Globus pallidus (tissue), 1 donor: Measurements from ENCODE around the gene PLXNA2.

Experiments used
- DNase-seq: peaks from one replicate; pipeline ENCODE4 v3.0.0-alpha.2; 2015; ENCODE audit warnings: low spot score

The PLXNA2 gene

DNA sequence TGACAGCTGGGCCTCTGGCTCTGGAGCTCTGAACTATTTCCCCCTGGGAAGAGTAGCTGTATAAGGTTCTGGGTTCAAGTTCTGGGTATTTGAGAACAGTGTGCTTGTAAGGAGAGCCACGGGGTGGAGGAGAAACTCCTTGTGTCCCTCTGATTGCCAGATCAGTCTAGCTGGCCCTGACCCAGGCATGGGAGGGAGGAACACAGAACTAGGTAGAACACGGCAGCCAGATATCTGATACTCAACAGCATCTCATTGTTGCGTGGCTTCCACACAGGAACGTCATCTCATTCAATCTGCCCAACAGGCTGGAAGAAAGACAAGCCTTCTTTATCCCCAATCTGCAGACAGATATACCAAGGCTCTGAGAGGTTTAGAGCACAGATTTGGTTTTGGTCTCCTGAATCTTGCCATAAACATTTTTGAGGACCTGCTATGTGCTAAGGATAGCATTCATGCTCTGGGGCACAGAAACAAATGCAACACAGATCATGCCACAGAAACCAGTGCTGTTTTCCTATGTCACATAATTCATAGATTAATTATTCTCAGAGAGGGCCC is 83.8 kb downstream of the PLXNA2 start:
- no peak for DNase-seq

DNA sequence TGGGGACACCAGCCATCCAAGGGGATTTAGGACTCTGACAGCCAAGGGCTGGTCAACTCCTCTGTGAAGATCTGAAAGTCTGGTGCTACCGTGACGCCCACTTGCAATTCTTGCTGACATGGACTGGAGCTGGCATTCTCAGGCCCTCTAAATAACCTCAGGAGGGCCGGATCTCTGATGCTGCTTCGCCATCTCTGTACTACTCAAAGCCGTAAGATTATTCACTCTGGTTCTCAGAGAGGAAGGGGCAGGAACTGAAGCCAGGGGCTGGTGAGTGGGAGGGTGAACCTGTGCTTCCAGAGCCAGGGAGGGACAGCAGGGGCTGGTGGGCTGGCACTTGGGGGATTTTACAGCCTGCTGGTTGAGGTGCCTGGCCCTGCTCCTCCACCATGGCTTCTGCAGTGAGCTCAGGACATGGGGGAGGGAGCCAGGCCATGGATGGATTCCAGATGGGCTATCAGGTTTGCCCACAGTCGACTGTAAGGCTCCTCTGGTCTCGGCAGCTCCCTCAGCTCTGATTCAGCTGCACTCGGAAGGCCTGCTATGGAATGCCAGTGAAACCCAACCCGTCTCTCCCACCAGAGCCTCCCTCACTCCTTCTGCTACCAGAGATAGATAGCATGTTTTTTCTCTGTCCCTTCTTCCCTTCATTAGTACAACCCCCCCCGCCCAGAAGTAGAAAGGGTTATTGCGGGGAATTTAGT is 84.5 kb downstream of the PLXNA2 start:
- DNase-seq = no peak

DNA sequence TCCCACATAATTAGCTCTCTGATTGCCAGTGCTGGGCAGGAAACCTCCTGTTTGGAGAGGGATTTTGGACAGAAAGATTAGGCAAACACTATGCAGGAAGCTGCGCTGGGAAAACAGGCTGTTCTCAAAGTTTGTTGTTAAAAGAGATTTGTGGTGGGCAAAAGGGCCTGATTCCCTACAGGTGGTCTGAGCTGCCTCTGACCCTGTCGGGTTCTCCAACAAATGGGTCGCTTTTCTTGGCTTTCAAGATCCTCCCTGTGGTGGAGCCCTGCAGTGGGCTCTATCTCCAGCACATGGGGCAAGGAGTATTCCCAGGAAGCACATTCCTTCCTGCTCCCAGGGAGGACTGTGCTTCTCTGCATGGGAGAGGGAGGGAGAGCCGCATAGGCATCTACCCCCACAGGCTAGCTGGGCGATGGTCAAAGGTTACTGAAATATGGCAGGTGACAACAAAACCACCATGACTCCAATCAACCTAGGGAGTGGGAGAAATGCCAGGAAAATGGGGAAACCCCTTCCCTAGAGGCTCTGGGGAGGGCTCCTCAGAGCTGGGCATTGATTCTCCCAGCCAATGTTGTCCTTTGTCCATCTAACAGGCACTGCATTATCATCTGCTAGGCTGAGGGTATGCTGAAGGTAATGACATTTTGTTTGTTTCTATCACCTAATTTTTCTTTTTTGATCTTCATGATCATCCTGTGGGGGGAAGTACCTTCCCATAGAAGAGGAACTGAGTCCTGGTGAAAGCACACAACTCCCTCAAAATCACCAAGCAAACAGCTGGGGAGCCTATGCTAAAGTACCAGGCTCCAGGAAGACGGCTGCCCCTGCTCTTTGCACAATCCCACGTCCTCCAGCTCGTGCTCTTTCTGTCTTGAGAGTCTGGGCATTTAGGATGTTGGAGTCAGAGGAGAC is 85.3 kb downstream of the PLXNA2 start:
- DNase-seq = no peak

DNA sequence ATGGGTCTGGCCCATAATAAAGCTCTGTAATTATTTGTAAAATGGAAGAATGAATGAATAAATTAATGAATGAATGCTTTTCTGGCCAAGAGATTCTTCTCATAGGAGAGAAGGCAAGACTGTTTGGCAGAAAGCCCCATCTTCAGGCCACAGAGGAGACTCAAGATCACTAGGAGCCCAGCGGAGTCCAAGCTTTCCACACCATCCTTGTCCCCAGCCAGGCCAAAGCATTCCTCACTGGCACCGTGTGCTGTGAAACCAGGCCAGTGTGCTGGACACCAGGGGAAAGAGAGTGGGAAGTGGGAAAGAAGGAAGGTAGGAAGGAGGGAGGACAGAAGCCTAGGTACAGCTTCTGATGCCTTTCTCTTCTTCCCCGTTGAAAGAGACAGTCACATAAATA is 86.4 kb downstream of the PLXNA2 start:
- no peak for DNase-seq

DNA sequence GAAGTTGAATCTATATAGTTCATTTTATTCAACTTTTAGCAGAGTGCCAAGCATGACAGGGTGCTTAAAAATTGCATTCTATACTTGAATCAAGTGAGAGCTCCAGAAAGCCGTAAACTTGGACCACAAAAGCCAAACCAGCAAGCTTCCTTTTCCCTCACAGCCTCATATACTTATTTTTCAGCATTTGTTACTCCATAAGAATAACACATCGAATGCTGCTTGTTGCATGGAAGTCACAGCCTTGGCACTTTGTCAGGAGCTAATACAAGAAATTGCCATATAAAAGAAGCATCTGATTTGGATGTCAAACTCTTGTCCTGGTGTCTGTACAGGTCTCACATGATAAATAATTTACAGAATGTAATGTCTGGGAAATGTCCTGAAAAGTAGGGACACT is 87.4 kb downstream of the PLXNA2 start:
- no peak for DNase-seq

DNA sequence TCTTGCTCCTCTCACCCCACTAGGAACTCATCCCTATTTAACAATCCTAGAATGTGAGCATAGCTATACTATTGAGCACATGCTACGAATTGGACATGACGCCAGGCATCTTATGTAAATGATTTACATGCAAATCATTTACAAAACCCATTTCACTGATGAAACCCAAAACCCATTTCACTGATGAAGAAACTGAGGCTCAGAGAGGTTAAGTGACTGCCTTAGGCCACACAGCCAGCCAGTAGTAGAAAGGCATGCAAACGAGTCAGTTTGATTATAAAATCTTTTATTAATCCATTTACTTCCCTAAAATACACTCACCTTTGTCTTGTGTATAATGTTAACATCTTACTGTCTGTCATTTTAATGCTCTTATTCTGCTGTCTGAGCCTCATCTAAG is 87.9 kb downstream of the PLXNA2 start:
- DNase-seq = no peak

DNA sequence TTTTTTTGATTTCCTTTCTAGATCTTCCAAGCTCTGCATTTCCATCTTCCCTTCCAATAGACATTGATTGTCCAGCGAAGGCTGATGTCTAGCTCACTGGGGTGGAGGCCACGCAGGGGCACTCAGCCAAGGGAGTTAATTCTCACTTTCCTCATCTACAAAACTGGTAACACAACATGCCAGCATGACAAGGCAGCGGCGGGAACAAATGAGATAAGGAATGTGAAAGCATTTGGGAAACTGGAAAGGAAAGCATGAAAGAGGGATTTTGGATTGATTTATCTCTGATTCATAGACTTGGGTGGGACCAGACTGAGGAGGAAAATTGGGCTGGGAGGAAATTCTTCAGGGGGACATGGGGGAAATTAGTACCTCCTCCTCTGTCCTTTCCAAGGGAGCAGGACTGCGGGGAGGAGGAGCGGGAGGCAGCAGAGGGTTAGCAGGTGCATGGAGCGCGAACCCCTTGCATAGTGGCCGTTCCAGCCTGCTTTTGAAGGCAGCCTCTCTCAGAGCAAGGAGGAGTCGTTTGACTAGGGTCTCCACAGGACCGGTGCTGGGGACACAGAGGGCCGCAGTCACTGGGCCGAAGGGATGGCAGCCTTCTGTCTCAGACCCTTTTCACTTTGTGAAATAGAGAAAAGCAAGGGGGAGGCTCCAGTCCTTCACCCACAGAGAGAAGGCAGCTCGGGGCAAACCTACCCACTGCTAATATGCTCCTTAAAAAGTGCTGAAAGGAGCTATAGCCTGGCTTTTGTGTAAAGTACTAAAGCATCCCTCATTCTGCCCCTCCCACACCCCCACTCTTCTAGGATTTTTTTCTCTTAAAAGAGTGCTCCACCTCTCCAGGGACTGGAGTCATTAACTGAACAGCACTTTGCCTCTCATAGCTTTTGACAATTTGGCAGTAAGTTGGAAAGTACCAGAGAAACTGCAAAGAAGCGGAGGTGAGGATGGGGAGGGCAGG is 89.2 kb downstream of the PLXNA2 start:
- no peak for DNase-seq

DNA sequence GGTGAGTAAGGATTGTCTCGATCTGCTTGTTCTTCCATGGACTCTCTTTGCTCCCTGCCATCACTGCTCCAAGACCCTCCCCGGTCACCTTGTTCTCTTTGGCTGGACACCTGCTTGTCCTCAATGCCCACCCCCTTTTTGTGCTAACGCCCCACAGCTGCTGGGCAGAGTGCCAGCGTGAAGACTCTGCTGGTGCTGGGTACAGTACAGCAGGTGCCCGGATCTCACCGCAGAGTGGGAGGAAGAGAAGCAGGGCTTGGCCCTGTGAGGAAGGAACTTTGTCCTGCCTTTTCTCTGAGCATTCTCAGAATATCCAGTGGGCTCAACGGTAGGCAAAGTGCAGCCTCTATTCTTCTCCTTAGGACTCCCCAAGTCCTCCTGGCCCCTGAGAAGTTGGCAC is 90.1 kb downstream of the PLXNA2 start:
- no peak for DNase-seq

DNA sequence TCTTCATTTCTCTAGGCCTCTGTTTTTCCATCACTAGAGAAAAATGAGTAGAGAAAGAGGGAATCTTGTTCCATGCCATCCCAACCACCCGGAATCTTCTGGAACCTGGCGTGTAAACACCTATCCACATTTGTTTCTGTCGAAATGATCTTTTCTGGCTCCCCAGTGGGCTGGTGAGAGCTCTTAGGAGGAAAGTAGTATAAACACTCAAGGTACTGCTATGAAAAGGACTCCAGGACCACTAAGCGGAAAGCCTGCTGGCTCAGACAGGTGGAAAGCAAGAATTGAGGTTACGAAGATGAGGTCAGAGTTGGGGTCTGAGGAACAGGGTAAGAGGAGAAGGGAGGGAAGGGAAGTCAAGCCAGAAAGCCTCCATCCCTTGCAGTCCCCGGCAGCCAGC is 90.8 kb downstream of the PLXNA2 start:
- no peak for DNase-seq

DNA sequence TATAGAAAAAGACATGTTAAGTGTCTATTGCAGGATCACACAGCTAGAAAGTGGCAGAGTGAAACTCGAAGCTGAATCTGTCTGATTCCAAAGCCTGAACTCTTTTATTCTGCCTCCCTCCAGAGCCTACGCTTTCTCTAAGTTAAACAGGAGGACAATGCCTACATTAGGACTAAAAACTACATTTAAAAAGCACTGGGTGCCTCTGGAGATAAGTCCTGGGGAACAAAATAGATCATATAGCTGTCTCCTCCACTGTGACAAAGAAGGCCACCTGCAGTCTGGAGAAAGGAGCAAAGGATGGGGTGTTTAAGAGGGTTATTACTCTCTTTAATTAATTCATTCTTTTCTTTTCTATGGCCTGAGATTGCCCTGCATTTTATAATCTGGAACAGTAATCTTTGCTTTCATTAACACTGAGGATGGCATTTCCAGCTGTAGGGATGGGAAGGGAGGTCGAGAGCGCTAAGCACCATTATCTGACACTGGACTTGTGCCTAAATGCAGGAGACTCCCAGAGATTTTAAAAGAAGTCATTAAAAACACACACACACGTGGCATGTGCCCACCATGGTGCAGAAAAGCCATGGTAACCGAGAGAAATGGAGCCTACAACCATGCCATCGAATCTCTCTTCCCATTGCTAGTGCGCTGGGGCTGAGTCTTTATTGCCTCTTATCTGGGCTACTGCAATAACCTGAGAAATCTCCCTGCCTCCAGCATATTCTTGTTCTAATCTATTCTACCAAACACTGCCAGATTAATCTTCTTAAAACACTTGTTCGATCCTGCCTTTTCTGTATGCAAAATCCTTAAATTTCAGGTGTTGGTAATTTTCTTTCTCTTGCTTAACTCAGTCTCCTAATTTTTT is 92.2 kb downstream of the PLXNA2 start:
- no peak for DNase-seq

DNA sequence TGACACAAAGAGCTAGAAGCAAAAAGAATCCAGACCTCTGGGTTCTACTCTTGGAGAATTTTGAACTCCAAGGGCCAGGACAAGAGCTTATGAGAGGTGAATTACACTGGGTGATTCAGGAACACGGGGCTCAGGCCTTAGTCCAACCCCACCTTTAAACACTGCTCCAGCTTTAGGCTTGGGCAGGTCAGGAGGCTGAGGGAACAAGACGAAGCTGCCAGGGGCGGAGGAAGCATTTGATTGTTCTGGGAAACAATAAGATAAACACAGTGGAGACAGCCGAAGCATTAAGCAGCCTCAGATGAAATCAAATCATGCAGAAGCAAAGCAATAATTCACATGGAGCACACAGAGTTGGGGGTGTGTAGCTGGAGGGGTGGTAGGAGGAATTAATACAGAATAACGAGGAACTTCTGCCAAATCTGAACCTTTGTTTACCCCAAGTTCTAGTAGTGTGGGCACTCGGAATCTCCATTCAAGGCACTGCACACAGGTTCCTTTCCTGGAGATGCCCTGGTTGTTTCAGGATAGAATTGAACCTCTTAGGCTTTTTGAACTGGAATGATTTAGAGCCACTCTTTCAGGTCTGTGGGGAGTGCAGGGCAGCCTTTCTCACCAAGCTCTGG is 93.2 kb downstream of the PLXNA2 start:
- no peak for DNase-seq

DNA sequence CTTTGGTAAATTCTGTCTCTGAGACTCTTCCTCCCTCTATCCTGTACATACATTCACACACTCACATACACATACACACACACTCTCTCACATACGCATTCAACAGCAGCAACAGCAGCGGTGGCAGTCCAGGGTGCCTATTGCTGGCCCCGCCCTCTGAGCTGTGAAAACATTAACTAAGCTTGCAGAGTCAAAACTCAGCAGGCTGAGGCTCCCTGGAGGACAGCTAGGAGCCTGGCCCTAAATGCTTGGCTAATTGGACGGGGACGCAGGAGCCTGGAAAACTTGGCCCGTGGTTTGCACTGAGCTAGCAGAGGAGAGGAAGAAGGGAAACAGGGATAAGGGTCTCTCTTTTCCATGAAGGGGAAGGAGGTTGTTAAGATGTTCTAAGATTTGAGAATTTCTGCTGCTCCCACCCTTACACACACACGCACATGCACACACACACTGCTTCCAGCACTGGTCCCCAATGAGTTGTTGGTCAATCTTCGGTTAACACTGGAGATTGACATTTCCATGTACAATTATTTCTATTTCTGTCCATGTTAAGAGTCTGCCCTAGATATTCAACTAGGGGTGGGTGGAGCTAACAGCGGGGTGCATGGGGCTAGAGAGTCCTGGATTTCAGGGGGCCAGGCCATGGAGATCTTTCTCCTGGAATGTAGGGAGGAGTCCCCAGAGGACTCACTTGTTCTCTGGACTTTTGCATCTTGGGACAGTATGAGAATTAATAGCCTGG is 94.2 kb downstream of the PLXNA2 start:
- no peak for DNase-seq

DNA sequence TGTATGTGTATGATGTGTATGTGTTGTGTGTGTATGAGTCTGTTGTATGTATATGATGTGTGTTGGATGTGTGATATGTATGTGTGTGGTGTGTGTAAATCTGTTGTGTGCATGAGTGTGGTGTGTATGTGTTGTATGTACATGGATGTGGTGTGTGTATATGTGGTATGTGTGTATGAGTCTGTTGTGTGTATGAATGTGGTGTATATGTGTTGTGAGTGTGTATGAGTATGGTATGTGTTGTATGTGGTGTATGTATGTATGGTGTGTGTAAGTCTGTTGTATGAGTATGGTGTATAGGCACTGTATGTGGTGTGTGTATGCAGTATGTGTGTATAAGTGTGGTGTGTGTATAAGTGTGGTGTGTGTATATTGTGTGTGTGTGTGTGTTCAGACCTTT is 95.0 kb downstream of the PLXNA2 start:
- DNase-seq = no peak

DNA sequence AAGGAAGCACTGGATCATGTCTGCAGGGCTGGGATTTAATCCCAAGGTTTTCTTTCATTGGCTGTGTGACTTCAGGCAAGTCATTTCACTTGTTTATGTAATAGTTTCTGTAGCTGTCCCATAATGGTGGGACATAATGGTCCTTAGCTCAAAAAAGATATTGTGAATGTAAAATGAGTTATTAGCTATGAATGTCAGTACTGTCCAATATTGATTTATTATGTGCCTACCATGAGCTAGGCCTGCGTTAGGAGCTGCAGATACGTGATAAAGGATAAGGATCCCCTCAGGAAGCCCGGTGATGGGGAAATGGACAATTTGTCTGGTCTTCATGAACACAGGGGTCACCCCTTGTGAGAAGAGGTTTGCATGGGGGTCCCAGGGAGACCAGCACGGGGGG is 95.8 kb downstream of the PLXNA2 start:
- no peak for DNase-seq

DNA sequence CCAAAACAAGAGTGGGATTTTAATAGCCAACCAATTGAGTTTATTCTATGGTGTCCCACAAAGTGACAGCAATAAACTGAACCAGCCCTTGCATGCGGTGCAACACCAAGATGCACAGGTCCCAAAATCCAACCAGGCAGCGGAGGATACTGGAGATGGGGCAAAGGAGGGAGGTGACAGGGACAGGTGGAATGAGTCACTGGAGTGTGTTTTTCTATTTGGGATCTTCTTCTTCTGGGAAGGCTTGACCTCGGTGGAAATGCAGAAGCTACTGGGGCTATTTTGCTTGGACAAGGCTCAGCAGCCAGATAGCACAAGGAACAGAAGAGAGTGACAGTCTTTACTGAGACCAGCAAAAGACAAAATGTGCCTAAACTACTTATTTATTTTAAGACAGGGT is 97.5 kb downstream of the PLXNA2 start:
- DNase-seq = no peak

DNA sequence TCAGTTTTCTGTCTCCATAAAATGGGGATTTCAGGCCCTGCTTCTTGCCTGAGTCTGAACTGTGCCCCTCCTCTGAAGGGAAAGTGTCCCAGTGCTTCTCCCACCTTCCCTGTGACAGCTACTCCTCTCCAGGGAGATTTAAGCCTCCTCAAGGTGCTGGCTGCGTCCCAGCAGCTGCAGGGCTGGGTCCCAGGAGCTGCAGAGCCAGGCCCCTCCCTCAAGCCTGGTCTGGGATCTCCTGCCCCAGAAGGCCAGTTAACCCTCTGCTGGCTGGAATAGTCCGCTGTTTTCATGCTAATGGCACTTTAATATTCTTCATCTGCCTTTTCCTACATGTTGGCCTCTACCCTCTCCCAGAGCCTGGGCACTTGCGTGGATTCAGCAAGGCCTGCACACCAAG is 99.0 kb downstream of the PLXNA2 start:
- no peak for DNase-seq

DNA sequence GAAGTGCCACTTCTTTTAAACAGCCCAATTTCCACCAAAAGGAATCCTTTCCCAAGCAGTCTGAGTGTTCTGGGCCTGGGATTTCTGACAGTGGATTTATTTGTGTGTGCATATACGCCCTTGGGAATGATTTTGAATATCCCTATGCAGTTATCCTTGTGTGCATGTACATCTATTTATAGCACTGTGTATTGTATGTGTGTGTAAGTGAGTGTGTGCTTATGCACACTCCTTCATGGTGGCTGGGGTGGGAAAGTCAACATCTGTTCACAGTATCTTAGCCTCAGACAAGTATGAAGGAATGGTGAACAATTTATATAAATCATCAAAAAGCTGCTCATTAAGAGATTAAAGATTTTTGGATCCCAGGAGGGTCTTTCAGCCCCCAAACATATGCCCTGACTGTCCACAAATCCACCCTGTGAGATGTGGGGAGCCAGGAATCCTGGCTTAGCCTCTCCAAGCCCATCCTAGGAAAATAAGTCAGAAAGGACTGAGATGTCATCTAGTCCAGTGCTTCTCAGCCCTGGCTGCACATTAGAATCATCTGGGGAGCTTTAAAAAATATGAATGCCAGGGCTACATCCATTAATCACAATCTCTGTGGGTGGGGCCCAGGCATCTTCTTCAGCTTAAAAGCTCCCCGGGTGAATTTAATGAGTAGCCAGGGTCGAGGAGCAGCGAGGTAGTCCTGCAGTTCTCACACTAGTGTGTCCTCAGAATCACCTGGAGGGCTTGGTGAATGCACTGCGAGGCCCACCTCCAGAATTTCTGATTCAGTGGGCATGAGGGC is 101.4 kb downstream of the PLXNA2 start:
- no peak for DNase-seq

DNA sequence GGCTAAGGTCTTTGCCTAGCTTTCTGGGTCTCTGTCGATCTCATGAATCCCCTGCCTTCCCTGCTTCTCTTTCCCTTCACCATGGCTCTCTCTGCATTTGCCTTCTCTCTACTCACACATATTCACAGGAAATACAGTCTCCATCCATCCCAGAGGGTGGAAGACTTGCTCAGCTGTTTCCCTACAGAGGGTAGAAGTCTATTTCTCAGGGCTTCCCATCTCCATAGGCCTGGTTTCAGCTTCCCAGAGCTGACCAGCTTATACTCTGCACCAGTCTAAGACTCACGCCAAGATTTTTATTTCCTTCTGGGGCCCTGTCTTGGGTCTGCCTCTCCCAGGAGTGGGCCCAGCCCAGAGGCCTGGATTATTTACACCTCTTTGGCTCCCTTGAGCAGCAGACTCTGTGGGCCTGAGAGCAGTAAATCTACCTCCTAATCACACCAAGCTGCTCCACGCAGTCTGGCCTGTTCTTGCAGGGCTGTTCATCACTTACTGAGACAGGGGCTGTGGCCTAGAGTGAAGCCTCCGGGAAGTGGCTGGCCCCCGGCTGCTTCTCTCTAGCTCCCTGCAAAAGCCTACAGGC is 102.5 kb downstream of the PLXNA2 start:
- DNase-seq = no peak
